OCI-M2 (cell line): ENCODE results near the gene GOT1.

Source experiments
- DNase-seq: peaks from one replicate; lab custom pipeline; 2025; ENCODE audit not compliant: unreplicated experiment; lab: John Stamatoyannopoulos, UW

The GOT1 gene

DNA sequence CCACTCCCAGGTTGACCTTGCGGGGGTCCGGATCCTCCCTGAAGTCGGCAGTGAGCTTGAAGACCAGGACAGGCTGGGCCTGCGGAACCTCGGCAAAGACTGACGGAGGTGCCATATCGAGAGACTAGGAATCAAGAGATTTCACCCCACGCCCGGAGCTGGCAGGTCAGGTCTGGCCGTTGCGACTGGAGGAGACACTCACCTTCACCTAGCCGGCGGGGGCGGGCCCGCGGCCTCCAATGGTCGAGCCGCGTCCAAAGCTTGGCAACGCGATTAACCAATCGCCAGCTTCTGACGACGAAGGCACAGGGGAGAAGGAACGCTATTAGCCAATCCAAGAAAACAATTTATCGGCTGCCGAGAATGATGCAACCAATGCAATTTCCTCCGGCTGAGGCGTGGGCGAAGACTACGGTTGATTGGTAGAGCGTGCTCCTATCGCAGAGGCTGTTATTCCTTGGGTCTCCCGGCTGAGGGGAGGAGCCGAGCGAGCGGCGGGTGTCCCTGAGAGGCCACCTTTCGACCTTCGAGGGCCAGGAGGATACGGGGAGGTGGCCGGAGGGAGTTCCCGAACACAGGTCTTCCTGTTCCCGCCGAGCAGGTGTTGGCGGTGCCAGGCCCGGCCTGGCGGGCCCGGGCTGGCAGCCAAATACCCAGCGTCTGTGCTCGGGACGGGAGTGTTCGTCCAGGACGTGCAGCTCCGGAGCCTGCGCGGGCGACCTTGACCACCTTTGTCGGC lies at the start of gene GOT1:
Gene GOT1, minus strand, starts transcription at position 174 of the 739 bp plus-strand sequence. Its CDS starts 59 bp downstream, at position 115.
- peak; percentile 94 for DNase-seq

DNA sequence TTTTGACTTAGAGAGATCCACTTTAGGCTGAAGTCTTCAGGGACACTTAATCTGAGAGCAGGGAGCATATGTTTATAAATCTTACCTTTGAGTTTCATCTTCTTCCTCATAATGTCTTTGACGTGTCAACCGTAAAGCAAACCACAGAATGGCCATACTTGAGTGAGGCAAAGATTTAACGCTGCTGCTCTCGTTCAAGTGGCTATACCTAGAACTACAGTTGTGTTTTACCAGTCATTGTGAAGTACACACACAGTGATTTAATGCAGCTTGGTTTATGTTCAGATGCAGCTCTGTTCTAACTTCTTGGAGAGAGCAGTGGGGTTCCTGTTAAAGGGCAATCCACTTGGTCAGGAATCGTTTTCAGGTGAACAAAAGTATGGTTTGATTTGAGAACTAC lies 39.9 kb upstream of the GOT1 start:
- DNase-seq = no peak

DNA sequence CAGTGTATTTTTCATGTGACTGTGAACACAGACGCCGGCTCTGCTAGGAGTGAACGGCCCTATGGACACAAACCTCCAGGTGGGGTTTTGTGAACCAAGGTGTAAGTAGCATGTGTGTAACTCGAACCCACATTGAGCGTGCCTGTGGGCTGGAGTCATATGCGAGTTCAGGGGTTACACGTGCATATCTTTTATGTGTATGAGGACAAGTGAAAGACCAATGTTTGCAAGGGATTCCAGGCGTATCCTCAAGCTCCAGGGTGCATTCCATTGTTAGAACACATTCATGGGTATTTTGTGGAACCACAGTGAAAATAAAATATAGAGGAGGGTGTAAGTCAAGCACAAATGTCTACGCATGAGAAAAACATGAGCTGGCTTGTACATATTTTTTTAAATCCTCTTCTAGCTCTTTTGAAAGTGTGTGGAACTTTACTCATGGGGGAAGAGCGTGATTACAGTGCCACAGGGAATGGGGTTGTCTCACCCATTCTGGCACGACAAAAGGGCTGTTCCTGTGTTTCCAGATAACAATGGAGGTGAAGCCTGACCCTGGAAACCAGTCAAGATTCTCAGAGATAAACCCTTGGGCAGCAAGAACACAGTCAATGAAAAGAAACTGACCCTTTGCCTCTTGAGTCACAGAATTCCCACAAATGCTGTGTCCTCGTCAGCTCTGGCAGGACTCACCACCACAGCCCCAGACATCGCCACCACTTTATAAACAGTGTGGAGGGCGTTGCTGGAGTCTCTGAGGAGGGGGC lies 37.0 kb upstream of the GOT1 start:
- no peak for DNase-seq

DNA sequence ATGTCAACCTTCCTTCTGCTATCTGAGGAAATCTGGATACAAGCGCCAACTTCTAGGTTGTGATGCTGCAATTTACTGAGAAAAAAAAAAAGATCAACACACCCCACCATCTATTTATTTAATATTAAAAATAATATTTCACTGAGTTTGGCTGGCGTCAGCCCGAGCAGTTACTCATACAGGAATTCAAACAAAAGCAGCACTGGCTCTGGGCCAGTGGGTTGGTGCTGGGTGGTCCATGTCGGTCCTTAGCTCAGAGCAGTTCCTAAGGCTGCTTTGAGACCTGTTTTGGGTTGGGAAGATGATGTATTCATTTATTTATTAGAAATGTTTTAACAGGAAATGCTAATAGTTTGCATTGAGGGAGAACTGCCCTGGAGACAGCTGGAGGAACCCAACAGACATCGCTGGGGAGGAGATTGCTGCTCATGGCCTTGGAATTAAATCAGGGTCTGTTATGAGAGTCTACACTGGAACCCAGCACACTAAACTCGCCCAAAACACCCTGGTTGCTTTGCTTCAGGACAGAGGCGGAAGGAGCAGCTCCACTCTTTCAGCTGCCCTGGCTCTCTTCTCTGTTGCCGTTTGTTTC lies 36.3 kb upstream of the GOT1 start:
- no peak for DNase-seq

DNA sequence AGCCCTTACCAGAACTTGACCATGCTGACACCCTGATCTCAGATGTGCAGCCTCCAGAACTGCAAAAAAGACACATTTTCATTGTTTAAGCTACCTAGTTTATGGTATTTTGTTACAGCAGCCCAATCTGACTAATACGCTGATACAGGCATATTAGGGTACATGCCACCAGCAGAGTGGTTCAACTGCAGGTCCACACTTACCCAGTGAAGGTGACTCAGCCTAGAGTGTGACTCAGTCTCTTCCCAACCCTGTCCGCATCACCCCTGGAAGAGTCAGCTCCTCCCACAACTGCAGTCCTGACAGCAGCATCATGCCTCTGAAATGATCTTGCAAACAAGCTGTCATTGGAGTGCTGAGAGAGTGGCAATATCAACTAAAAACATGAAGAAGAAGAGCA lies 30.8 kb upstream of the GOT1 start:
- DNase-seq = no peak

DNA sequence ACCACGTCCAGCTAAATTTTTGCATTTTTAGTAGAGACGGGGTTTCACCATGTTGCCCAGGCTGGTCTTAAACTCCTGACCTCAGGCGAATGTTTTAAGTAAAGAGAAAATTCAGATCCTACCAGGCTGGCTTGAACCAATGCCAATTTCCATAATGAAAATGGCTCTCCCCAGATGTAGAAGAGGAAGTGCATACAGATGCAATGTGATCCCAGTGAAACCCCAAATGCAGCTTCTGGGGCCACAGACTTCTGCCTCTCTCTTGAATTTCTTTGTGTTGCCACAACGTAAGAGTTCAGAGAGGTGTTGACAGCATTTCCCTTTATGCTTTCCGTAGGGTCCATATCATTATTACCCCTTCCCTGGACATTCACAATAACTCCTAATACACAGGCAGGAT lies 29.6 kb upstream of the GOT1 start:
- no peak for DNase-seq

DNA sequence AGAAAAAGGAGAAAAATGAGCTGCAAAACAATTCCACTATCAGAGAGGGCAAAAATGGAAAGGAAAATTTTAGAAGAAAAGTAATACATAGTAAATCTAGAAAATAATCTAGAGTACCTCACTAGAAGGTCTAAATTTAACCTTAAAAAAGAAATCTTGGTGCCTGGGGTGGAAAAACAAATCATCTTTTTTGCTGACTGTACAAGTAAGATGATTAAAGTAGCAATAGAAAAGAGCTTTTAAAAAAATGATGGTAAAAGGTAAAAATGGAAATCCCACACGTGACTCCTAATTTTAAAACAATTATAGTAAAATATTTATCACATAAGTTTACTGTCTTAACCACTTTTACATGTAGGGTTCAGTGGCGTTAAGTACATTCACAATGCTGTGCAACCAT lies 28.8 kb upstream of the GOT1 start:
- no peak for DNase-seq

DNA sequence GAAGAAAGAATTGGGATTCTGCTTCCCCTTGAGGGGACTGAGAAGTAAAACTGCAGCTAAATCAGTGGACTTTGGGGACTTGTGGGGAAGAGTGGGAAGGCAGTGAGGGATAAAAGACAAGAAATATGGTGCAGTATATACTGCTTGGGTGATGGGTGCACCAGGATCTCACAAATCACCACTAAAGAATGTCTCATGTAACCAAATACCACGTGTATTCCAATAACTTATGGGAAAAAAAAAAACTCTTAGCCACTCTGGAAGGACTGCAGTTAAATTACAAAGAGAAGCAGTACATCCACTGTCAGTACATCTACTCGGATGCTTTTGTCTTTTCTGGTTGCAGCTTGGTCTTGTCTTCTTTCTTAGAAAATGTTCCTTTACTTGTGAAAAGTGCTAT lies 27.4 kb upstream of the GOT1 start:
- no peak for DNase-seq

DNA sequence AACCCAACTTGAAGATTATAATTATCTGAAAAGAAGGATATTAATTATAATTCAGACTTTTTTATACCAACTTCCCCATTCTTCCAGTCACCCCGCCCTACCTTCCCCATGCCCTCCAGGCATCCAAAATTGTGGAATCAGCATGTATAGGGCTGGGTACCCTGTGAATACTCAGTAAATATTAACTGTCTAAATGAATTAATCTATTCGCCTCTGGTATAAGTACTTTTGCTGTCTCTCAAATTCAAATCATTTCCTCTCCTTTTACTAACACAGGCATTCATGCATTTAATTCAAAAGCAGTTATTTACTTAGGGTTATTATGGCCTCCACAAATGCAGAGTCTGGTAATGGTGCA lies 26.5 kb upstream of the GOT1 start:
- no peak for DNase-seq

DNA sequence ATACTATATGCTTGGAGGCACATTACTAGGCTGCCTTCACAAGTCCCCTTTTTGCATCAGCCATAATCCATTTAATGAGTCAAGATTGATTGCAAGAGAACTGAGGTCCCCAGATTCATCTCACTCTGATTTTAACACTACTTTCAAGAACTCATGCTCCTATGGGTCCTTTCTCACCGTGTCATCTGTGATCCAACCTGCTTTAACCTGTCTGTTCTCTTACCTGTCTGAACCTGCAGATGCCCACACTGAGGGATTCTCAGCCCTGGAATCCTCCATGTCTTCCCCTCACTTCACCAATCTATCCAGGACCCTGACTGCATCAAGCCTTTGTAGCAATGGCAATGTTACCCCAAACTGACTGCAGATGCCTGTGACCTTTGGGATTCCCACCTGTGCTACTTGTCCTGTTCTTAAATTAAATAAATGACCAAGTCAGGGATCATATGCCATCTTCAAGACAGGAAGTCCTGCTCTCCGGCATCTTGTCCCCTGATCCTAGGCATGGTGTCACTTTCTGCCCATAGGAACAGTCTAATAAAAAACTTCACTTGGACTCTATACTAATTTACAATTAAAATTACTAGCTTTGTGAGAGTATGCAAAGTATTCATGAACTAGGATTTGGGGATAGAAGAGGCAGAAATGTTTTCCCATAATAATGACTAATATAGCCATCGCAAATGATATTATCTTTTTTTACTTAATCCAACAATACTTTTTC lies 25.9 kb upstream of the GOT1 start:
- DNase-seq = no peak

DNA sequence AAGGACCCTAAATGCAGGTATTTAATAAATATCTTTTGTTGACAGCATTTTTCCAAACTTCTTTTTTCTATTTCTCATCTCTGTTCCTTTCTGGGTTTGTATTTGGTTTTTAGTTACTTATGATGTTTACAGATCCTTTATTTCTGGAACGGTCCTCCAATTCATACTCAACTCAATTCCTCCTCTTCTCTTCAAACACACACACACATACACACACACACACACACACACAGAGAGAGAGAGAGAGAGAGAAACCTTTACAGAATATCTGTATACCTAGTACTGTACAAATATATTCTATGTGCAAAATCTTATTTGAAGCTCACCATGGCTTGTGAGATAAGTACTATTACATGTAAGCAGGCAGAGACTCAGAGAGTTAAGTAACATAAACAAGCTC lies 21.6 kb upstream of the GOT1 start:
- DNase-seq = no peak

DNA sequence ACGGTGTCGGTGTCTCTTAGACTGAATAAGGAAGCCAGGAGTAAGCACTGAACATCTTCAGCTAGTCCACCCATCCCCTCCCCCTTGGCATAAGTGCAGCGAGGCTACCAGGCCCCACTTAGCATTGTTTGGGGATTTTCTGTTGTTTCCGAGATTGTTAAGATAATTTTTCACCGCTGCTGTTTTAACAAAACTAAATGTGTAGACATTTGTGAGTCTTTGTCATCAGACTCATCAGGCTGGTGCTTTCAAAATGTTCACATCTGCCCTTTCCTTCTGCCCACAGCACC lies 21.0 kb upstream of the GOT1 start:
- no peak for DNase-seq

DNA sequence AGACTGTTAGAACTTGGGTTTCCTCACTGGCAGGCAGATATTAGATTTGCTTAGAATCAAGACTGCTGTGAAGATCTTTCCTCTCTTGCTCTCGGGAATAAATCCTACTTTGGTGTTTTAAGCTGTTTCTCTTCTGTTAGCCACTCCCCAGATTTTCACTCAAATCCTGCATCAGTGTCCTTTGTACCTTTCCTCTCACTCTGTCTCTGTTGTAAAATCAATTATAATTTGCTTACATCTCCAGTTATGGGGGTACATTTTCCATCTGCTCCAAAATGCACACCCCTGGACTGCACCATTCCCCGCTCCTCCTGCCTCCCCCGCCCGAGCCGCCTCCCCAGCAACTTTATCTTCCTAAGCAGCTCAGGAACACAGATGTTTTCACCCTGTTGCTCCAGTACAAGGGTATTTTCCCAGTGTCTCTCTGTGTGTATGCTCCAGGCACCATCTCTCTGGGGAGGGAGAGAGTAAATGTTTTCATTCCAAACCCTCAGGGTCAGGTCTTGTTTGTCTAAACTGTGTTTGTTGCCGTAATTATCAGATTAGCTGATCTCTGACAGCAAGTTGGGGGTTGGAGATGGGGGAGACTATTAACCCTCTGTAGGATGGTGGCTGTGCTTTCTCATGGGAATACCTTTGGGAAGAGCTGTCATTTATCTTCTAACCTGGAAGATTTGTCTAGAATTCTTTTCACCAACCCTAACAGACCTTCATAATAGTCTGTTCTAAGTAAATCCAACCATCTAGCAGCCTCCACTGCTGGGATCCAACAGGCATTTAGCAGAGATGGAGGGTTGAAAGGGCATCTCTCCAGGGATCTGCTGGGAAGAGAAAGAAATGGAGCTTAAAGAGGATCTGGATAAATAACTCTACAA lies 20.4 kb upstream of the GOT1 start:
- no peak for DNase-seq

DNA sequence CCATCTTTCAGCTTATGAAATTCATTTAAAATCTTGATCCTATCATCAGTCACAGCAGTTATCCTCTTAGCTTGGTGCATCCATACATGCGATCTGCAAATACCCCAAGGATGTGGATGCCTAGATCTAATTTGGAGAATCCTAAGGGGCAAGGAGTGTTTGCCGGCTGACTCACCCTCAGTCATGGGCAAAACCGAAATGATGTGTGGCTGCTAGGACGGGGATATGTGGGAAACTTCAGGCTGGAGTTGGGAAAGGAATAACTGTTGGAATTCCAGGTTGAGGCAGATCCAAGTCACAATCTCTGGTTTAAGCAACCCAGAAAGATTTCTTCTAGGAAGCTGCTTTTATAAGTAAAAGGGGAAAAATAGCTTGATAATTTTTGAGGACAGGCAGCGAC lies 19.7 kb upstream of the GOT1 start:
- DNase-seq = no peak

DNA sequence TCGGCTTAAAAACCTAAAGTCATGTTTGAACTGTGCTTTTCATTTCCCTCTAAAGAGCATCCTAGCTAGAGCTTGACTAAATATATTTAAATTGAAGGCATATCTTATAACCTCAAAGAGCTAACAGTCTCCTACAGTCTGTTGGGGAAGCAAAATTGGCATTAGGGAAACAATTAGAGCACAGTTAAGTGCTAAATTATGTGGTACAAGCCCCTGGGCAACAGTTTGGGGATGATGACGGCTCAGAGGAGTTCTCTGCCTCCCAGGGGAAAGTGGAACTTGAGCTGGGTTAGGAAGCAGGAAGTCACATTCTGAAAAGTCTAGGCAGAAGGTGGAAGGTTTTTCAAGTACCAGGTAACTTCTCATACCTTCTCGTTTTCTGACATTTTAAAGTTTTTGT lies 18.6 kb upstream of the GOT1 start:
- no peak for DNase-seq

DNA sequence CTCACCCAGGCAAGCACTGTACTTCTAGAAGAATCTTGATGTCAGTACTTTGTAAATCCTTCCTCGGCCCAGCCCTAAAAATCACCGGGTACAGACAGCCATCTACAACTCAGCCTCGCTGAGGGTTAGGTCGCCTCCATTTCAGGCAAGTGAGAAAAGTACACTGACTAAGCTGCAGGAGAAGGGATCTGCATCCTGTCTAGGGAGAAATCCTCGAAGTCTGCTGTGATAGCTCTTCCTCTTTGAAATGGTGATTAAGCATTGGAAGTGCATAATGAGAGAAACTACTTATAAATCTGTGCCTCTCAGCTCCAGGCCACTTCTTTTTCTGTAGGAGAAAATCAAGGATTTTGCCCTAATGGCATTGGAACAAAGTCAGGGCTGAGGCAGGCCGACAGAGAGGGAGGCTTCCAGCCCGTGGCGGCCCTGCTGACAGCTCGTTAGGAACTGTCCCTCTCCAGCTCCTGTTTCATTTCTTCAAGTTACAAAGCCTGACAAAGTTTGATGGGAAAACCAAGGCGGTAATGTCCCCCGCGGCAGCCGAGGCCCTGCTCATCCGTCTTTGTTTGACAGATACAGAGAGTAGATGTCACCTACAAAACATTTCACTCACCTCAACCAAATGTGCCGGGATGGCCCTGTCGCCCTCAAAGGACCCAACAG lies 14.1 kb upstream of the GOT1 start:
- no peak for DNase-seq

DNA sequence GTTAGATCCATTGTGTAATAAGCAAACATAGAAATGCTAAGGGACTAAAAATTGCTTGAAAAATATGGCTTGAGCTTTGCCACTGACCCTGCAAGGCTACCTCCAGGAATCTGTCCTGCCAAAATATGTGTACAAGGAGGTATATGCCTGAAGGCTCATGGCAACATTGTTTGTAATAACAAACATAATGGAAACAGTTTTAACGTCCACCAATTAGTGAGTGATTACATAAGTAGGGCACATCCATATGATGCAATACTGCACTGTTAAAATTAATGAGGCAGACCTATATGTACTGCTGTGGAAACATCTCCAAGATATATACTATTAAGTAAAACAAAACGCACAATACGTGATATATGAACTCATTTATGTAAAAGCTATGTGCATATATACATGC lies 13.1 kb upstream of the GOT1 start:
- no peak for DNase-seq

DNA sequence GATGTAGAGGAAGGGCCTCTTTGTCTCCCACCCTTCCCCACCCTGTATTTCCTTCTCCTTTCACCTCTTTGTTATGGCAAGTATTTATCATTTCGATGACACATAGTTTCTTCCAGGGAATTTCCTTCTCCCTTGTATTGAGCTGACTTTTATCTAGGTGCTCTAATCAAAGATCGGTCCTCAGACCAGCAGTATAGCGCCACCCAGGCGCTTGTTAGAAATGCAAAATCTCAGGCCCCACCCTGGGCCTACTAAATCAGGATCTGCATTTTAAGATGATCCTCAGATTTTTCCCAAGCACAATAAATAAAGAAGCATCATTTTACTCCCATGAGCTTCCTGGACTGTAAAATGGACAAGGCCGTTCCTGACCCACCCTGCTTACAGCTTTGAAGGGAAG lies 12.0 kb upstream of the GOT1 start:
- DNase-seq = no peak

DNA sequence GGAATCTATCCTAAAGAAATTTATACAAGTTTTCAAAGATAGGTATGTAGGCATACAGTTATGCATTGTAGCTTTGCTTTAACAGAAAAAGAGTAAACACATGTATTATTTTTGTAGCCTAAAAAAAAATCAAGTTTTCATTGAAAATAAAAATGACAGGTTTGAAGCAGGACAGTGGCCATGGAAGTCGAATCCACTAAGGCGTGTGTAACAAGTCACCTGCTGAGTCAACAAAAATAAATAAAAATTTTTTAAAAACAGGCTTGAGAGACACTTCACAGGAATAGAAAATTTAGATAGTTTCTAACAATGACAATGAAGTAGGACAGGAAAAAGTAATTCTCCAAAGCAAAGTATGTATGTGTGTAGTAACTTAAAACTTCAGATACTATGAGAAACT lies 8.5 kb upstream of the GOT1 start:
- no peak for DNase-seq

DNA sequence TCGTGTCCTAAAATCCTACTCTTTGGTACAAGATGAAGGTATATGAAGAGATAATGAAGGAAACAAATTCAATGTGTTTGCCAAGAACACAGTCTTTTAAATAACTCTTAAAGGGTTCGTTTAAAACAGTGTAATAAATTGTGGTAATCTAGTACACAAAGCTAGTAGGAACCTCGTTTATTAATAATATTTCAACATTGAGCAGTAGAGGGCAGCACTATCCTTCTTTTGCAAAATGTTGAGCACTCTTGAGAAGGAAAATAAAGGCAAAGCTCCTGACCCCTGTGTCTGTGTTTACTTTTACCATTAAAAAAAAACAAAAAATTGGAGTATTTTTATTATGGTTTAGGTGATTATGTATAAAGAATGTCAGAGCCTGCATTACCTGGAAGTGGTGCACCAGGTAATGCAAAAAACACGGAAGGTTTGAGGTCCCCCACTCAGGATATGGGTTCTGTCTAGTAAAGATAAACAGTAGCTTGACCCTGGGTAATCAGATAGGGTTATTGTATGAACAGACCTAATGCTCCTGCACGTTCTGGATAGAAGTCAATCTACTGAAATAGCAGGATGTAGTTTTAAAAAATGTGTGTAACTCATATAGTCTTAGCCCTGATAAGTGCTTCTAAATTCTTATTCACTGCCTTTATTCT lies 5.7 kb upstream of the GOT1 start:
- DNase-seq = peak; percentile 34
